Testis (tissue), 2 donors: ENCODE data around the gene ADRB2.

Experiments
- POLR2A ChIP-seq: fragments of 450-650 bp; IDR thresholded peaks from one replicate; pipeline ENCODE4 v1.6.1; 2017; ENCODE audit warnings: antibody characterized with exemption, mild to moderate bottlenecking, moderate library complexity
- TF ChIP-seq, protein P1 (sequence below), 3 experiments: fragments of 450-650 bp in 2 of 3; fragments of 200-600 bp in 1 of 3; sonication (generic) in 1 of 3; IDR thresholded peaks; one replicate each; pipeline ENCODE4 v1.5.1; 2016 to 2019; ENCODE audit warnings: antibody characterized with exemption in 3 of 3, mild to moderate bottlenecking in 2 of 3, moderate library complexity in 1 of 3

DNA sequence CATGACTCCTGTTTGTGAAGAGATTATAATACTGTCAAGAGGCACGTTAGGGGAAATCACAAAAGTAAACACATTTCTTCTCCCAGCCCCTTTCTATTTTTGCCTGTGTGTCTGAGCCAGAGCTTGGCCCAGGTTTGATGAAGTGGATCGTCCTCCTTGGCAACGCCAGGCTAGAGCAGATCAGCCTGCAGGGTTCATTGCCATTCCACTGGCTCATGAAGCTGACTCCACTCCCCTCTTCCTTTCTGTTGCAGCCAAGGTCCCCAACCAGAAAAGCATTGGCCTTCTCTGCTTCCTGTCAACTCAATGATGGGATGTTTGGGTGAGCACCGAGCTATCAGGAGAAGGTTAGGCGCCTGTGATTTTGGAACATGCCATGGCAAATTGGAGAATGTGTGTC, 3.3 kb downstream of the ADRB2 start:
- TF ChIP-seq, protein P1, sequence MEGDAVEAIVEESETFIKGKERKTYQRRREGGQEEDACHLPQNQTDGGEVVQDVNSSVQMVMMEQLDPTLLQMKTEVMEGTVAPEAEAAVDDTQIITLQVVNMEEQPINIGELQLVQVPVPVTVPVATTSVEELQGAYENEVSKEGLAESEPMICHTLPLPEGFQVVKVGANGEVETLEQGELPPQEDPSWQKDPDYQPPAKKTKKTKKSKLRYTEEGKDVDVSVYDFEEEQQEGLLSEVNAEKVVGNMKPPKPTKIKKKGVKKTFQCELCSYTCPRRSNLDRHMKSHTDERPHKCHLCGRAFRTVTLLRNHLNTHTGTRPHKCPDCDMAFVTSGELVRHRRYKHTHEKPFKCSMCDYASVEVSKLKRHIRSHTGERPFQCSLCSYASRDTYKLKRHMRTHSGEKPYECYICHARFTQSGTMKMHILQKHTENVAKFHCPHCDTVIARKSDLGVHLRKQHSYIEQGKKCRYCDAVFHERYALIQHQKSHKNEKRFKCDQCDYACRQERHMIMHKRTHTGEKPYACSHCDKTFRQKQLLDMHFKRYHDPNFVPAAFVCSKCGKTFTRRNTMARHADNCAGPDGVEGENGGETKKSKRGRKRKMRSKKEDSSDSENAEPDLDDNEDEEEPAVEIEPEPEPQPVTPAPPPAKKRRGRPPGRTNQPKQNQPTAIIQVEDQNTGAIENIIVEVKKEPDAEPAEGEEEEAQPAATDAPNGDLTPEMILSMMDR (IDR thresholded peaks at IDR 0.05) = no peak
- TF ChIP-seq POLR2A = no peak
